GM21723 (cell line): Measurements from ENCODE around the gene SIPA1L2.
A peak's percentile ranks its signal among the peaks of the same experiment; 100 is the strongest.

Source experiments
- ATAC-seq: cut with Tn5 transposase; IDR thresholded peaks from one replicate; pipeline ENCODE4 v1.9.1; 2021; ENCODE audit warnings: mild to moderate bottlenecking, moderate library complexity; ENCODE audit not compliant: unreplicated experiment

The SIPA1L2 gene

DNA sequence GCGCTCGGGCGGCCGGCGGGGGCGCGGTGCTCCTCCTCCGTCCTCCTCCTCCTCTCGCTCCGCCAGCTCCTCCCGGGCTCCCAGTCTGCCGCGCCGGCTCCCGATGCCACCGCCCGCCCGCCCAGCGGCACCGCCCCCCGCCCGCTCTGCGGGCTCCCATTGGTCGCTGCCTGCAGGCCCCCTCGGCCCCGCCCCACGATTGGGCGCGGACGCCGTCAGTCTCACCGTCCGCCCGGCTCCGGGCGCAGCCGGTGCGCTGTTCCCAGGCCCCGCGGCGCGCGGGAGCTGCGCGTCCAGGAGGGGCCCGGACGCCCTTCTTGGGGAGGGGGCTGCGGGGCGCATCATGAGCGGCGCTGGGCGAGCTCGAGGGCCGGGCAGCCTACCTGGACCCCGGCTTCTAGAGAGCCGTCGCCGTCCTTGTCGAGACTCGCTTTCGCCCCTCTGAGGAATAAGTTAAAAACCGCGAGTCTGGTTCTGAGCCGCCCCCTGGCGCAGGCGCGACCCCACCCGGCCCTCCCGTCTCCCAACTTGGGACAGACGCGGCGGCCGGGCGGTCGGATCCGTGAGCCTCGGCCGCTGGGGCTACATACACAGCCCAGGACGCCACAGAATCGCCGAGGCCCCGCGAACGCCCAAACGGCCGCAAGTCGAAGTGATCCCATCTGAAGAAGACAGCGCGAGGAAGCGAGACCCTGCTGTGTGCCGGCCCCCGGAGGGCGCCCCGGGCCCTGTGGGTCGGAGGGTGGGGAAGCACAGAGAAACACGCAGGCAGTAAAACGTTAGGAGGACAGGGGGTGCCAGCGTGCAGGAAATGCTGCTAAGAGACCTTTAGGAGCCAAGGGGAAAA, at the start of gene SIPA1L2:
SIPA1L2 (minus strand) TSS at position 87 of the 847 bp plus-strand sequence. CDS start 114,794 bp downstream, outside the sequence.
- ATAC-seq = peak; percentile 99

DNA sequence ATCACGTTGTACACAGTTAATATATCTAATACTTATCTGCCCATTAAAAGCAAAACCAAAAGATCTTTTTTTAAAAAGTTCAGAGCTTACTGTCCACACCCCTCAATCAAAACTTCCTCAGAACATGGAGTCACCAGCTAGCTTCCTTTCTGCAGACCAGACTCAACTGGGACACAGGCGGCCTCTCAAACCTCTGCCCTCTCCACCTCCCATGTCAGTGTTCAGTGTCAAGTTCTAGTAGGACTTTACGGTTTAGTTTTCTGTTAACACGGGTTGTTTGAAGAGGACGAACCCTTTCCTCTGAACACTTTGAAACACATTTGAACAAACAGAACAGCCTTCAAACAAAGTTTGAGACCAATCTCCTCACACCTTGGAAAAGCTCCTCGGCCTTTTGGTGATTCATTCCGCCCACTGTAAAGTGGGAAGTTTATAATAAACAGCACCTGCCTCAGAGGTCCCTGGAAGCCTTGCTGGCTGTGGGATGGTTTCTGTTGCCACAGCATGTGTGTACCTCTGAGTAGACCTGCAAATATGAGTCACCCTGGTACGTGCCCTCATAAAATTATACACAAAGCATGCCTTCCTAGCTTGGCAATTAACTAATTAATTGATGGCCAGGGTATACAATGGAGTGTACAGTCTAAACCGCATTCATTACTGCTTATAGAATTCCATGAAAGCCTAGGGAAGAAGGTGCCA, 48.4 kb upstream of the SIPA1L2 start:
- ATAC-seq = no peak

DNA sequence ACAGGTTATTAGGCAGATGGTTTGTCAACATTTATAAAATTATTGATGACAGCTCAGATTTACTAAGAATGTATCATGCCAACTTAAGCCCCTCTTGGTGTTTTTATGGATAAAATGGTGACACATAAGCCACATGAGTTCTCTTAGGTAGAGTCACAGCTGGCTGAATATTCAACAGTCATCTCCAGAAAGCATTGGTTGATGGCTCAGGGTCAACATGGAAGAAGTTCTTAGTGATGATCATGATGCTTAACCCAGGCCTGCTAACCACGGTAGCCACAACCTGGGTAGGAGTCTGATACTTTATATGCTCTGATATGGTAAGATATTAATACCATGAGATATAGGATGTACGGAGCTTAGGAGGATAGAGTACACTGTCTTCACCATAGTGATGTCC, 46.4 kb upstream of the SIPA1L2 start:
- ATAC-seq = no peak

GRCh38 chr1:232675898-232676297, 46.0 kb upstream of the SIPA1L2 start:
- ATAC-seq = no peak

DNA sequence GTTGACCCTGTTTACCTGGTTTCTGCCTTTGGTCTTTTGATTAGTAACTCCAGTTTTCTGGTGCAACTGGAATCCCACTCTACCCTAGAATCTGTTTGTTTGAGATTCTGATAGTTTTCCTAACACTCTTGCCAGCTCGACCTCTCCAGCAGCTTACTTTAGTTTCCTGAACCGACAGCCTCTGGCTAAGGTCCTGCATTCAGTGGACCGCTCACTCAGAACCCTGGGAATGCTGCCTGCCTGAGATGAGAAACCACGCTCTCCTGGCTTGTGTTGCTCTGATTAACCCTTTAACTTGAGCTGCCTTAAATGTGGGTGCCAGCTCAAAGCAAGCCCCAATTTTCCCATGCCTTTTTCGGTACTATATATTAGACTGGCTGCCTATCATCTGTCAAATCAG, 45.3 kb upstream of the SIPA1L2 start:
- ATAC-seq = no peak

DNA sequence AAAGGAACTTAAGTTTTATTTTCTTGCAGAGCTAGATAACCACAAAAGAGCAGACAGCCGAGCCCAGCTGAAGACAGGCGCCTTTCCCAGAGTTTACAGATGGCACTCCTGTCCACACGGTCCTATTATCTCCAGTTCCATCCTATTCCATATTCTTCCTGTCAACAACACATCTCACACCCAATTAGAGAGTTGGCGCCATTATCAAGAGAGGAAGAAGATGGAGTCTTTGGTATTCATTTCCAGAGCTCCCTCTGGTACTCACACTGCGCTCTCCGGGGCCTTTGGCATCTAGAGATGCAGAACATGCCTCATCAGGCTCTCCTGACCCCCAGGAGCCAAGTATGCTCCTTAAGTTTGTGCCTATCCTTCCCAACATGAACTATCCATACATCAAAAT, 43.3 kb upstream of the SIPA1L2 start:
- no peak for ATAC-seq

- ATAC-seq = no peak
These were observed 40.2 kb upstream of the SIPA1L2 start for GRCh38 chr1:232669981-232670747.

DNA sequence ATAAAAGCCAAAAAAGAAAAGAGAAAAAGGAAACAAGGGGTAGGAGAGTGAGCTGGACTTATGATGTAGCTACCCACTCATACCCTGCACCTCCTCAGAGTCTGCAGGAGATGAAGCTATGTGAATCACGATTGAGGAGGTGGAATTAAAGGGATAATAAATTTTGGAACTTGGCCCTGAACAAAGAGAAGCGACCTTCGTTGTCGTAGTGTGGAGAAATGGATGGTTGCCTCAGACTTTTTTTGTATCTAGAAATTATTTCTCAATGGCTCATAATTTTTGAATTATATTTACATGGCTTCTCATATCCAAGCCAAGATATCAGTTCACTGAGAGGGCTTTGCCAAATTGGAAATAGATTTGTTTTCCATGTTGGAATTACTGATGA, 37.8 kb upstream of the SIPA1L2 start:
- no peak for ATAC-seq

DNA sequence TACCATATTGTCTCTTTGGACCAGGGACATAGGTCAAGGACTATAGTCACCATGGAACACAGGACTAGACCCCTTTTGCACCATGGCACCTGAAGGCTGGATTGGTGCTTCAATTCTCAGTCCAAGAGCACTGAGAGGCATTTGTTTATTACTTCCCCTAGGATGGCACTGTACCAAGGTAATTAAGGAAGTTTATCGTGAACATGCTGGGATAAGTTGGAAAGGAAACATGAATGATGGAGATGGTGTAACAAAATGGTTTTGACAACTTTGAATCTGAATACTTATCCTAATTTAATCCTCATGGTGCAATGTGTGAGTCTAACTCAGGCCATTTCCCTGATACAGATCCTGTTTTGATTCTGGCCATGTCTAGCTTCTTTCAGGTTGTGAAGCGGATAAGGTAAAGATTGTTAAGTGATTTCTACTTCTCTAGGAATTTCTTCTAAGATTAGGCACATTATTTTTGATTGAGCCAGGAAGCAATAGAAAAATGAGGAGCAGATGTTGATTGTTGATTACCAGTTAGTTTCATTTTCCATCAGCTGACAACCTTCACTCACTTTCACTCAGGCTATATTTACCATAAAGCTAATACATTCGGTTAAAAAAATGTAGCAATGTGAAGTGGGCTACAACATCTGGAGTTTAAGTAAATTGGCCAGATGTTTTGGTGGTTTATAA, 37.3 kb upstream of the SIPA1L2 start:
- no peak for ATAC-seq

GRCh38 chr1:232664844-232665777, 35.2 kb upstream of the SIPA1L2 start:
- ATAC-seq = no peak

GRCh38 chr1:232662910-232663309, 33.0 kb upstream of the SIPA1L2 start:
- no peak for ATAC-seq

DNA sequence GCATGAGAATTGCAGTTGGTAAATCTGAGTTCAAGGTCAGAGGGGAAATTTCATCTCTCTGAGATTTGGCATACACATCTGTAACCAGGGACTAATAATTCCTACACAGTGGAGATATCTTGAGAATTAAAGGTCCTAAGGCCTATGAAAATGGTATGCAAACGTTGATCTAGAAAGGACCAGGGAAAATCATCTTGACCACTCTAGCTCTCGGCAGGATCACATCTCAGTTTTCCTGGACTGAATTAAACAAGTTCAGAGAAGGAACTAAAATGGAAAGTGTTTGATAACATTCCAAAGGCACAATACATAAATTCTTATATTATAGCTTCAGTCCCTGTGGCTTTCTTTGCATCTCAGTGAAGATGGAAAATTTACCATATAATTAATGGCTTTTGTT, 28.5 kb upstream of the SIPA1L2 start:
- no peak for ATAC-seq

- no peak for ATAC-seq
These were observed 27.6 kb upstream of the SIPA1L2 start for GRCh38 chr1:232657426-232658005.

GRCh38 chr1:232655746-232656085, 25.8 kb upstream of the SIPA1L2 start:
- no peak for ATAC-seq

- ATAC-seq = no peak
These were observed 25.3 kb upstream of the SIPA1L2 start for GRCh38 chr1:232655028-232655745.

- no peak for ATAC-seq
These were observed 23.9 kb upstream of the SIPA1L2 start for GRCh38 chr1:232653789-232654188.

GRCh38 chr1:232650845-232651244, 20.9 kb upstream of the SIPA1L2 start:
- no peak for ATAC-seq

DNA sequence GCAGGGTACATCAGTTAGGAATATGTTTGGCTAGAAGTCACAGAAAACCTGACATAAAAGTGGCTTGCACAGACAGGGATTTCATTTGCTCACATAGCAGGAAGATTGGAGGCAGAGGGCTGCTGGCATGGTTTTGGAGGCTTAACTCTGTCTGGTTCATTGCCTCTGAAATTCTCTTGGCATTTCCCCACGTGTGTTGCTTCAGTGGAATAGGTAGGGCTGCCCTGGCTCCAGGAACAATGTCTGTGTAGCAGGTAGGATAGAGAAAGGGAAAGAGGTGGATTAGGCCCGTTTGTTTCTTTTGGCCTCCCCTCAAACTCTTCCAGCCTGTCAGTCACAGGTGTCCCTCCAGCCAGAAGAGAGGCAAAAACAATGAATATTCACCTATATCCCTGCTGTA, 20.5 kb upstream of the SIPA1L2 start:
- ATAC-seq = no peak

DNA sequence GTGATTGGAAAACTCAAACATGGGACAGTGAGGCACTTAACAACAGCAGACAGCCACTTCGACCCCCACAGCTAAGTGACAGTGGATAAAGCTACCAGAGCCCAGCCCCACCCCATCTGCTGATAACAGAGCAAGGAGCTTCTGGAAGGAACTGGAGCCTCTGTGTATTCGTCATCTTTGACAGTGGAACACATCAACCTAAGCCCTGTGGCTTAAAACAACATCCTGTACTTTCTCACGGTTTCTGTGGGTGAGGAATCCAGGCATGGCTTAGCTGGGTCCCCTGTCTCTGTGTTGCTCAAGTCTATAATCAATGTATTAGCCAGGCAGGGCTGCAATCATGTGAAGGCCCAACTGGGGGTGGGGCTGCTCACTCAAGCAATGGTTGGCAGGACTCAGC, 18.4 kb upstream of the SIPA1L2 start:
- no peak for ATAC-seq
